Measurements from ENCODE around the gene KRTAP4-2.

DNA sequence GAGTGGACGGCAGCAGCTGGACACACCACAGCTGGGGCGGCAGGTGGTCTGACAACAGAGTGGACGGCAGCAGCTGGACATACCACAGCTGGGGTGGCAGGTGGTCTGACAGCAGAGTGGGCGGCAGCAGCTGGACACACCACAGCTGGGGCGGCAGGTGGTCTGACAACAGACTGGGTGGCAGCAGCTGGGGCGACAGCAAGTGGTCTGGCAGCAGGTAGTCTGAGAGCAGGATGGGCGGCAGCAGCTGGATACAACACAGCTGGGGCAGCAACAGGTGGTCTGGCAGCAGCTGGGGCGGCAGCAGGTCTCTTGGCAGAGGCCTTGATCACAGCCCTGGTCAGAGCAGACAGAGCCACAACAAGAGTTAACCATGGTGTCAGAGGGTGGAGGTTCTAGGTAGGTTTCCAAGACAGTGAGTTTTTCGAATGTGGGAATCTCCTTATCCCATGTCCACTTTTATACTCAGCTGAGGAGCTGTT, 6.5 kb upstream of the KRTAP4-2 start, which contains the start of gene KRTAP4-1:
- TF ChIP-seq, protein P1, sequence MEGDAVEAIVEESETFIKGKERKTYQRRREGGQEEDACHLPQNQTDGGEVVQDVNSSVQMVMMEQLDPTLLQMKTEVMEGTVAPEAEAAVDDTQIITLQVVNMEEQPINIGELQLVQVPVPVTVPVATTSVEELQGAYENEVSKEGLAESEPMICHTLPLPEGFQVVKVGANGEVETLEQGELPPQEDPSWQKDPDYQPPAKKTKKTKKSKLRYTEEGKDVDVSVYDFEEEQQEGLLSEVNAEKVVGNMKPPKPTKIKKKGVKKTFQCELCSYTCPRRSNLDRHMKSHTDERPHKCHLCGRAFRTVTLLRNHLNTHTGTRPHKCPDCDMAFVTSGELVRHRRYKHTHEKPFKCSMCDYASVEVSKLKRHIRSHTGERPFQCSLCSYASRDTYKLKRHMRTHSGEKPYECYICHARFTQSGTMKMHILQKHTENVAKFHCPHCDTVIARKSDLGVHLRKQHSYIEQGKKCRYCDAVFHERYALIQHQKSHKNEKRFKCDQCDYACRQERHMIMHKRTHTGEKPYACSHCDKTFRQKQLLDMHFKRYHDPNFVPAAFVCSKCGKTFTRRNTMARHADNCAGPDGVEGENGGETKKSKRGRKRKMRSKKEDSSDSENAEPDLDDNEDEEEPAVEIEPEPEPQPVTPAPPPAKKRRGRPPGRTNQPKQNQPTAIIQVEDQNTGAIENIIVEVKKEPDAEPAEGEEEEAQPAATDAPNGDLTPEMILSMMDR (IDR thresholded peaks at IDR 0.05), result no peak
- no peak for TF ChIP-seq POLR2A (IDR thresholded peaks at IDR 0.05)
